ENCODE measurements around the gene ABLIM2. TPM values are rescaled to one million over a fixed set of nuclear protein-coding genes. Genes with fewer than 3 reads are reported as not detected.

Gene ABLIM2
- polyA plus RNA-seq, 2 of the 4 experiments (the other 2 are of a cell fraction), result 0.21 to 0.40 TPM

DNA sequence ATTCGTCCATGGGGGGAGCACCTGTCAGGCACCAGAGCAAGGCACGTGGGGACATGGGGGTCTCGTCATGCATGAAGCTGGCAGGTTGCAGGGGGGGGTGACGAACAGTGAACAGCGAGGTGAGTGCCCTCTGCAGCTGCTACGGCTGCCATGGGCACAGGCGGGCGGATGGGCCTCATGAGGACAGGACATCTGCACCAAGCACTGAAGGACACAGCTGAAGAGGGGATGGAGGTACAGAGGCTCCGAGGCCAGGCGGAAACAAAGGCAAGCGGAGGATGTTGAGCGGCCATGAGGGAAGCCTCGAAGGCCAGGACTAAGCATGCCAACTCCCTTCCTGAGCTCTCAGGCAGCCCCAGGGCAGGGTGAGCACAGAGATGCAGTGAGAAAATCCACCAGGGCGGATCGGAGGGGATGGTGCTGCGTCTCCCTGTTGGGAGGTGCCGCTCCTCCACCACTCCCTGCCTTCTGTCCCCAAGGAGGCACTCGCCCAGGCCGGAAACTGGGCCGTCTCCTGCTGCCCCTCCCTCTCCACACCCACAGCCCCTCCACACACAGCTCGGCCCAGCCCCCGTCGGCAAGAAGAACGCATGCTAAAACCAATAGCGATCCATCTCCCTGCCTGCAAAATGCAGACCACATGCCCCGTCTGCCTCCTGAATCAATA lies 24.6 kb downstream of the ABLIM2 start:
- 75% methylated on average over 19 of the region's 26 CpGs for WGBS (ENCODE audit: missing lambda C conversion rate)
- Histone ChIP-seq H3K27ac (no peak overlapping the region), H3K4me3 (no peak overlapping the region), H3K4me1 (no peaks in the 10 kb centered on the region), H3K9me3 (no peaks in the 10 kb centered on the region), H3K4me2 (no peak overlapping the region)
- TF ChIP-seq JUNB (IDR thresholded peaks at IDR 0.05) (no peak), HOXB5 (CRISPR knock-in tag; IDR thresholded peaks at IDR 0.05) (no peak)
- ChIA-PET CTCF (interaction anchor here (0.8 kb wide), 1 partner anchor 27 kb away, joined by 3 read pairs; no protein-coding TSS in a partner anchor), POLR2A (no interaction called here)
- ATAC-seq, result no peak
- no peak for FAIRE-seq
- no peak for DNase-seq (ENCODE audit: low read depth in 1 of 2, low spot score in 1 of 2)

DNA sequence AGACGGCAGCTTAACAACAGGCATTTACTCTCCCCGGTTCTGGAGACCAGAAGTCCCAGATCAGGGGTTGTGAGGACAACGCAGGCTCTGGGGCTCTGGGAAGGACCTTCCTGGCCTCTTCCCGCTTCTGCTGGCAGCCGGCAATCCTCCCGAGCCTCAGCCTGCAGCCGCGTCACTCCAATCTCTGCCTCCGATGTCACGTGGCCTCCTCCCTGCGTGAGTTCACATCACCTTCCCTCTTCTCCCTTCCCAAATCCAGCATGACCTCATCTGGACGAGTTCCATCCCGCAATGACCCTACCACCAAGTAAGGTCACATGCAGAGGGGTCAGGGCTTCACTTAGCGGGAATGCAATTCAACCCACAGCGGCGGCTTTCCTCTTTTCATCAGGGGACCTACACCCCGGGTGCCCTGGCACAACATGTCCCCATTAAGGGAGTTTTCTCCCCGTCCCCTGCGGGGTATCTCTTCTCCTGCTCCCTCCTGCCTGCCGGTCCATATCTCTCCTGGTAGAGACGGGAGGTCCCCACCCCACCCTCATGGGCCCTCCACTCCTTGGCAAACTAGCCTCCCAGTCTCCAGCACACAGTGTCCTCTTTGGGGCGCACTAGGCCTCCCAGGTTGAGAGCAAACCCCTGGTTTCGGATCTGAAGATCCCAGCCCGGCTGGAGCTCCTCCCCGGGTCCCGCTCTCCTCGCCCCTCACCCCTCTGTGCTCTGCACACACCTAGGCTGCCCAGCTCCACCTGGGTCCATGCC lies 25.5 kb downstream of the ABLIM2 start:
- TF ChIP-seq JUNB (IDR thresholded peaks at IDR 0.05) (no peak), GATA3 (IDR thresholded peaks at IDR 0.05; ENCODE audit: borderline replicate concordance) (no peak), EP300 (IDR thresholded peaks at IDR 0.05) (no peak), NR3C1 (IDR thresholded peaks at IDR 0.05) (no peak), CBX2 (IDR thresholded peaks at IDR 0.05; ENCODE audit: borderline replicate concordance, low read depth) (no peak), NPAS2 (CRISPR knock-in tag; IDR thresholded peaks at IDR 0.05; ENCODE audit: borderline replicate concordance) (no peak)
- TF ChIP-seq, protein P1, sequence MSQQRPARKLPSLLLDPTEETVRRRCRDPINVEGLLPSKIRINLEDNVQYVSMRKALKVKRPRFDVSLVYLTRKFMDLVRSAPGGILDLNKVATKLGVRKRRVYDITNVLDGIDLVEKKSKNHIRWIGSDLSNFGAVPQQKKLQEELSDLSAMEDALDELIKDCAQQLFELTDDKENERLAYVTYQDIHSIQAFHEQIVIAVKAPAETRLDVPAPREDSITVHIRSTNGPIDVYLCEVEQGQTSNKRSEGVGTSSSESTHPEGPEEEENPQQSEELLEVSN (IDR thresholded peaks at IDR 0.05; ENCODE audit: borderline replicate concordance, low read depth), result no peak
- TF ChIP-seq, protein P2, sequence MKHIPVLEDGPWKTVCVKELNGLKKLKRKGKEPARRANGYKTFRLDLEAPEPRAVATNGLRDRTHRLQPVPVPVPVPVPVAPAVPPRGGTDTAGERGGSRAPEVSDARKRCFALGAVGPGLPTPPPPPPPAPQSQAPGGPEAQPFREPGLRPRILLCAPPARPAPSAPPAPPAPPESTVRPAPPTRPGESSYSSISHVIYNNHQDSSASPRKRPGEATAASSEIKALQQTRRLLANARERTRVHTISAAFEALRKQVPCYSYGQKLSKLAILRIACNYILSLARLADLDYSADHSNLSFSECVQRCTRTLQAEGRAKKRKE (CRISPR knock-in tag; IDR thresholded peaks at IDR 0.05; ENCODE audit: low read depth), result no peak
- ATAC-seq (no peak), FAIRE-seq (no peak), DNase-seq (ENCODE audit: low read depth in 1 of 2, low spot score in 1 of 2) (no peak)
- POLR2A ChIA-PET, result no interaction called here
- no peak overlapping the region for H3K4me3 ChIP-seq
- no peaks in the 10 kb centered on the region for H3K4me1 ChIP-seq
- H3K4me2 ChIP-seq, result no peak overlapping the region
- H3K9me3 ChIP-seq, result no peaks in the 10 kb centered on the region
- CTCF ChIA-PET, result no interaction called here
- no peak overlapping the region for H3K27ac ChIP-seq
- WGBS (ENCODE audit: missing lambda C conversion rate), result 73% methylated on average over 26 of the region's 27 CpGs

DNA sequence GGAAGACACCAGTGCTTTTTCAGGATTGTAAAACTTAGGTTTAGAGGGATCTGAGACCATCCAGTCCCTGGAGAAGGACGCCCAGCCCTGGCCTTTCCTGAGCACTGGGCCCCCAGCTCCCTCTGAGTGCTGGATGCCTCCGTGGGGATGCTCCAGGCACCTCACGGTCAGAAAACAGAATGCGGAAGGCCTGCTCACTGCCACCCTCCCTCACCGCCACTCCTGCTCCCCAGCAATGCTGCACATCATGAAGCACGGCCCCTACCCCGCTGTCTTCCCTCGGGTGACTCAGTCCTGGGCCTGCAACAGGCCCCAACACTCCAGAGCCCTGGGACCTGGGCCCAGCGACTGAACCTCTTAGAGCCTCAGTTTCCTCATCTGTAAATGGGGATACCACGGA lies 26.2 kb downstream of the ABLIM2 start:
- Histone ChIP-seq H3K4me3 (no peak overlapping the region), H3K27ac (no peak overlapping the region), H3K9me3 (no peaks in the 10 kb centered on the region), H3K4me1 (no peaks in the 10 kb centered on the region), H3K4me2 (no peak overlapping the region)
- FAIRE-seq, result no peak
- WGBS (ENCODE audit: missing lambda C conversion rate), result 57% methylated on average over 7 of the region's 10 CpGs
- ATAC-seq, result no peak
- no peak for DNase-seq (ENCODE audit: low read depth in 1 of 2, low spot score in 1 of 2)
- POLR2A ChIA-PET, result no interaction called here
- TF ChIP-seq, protein P3, sequence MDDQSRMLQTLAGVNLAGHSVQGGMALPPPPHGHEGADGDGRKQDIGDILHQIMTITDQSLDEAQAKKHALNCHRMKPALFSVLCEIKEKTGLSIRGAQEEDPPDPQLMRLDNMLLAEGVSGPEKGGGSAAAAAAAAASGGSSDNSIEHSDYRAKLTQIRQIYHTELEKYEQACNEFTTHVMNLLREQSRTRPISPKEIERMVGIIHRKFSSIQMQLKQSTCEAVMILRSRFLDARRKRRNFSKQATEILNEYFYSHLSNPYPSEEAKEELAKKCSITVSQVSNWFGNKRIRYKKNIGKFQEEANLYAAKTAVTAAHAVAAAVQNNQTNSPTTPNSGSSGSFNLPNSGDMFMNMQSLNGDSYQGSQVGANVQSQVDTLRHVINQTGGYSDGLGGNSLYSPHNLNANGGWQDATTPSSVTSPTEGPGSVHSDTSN (IDR thresholded peaks at IDR 0.05), result no peak
- TF ChIP-seq FOXS1 (CRISPR knock-in tag; IDR thresholded peaks at IDR 0.05), result no peak
- TF ChIP-seq, protein P2 (CRISPR knock-in tag; IDR thresholded peaks at IDR 0.05; ENCODE audit: low read depth), result no peak
- no peak for TF ChIP-seq ZNF302 (CRISPR knock-in tag; IDR thresholded peaks at IDR 0.05)
- CTCF ChIA-PET, result no interaction called here

DNA sequence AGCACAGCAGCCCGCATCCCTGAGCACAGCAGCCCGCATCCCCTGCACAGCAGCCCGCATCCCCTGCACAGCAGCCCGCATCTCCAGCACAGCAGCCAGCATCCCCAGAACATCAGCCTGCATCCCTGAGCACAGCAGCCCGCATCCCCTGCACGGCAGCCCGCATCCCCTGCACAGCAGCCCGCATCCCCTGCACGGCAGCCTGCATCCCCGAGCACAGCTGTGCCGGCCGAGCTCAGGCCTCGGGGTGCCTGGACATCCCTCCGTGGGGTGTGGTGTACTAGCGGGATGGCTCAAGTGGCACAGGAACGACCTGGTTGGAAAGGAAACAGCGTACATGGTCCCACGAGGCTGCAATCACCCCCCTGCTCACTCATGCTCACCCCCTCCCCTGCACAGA lies 26.8 kb downstream of the ABLIM2 start:
- H3K4me1 ChIP-seq, result no peaks in the 10 kb centered on the region
- no peaks in the 10 kb centered on the region for H3K9me3 ChIP-seq
- ChIA-PET CTCF (interaction anchor here (0.7 kb wide), 1 partner anchor 56 kb away, joined by 3 read pairs; no protein-coding TSS in a partner anchor), POLR2A (no interaction called here)
- no peak overlapping the region for H3K4me2 ChIP-seq
- no peak for ATAC-seq
- no CpG with 5 or more reads among the region's 18 CpGs for WGBS (ENCODE audit: missing lambda C conversion rate)
- H3K4me3 ChIP-seq, result no peak overlapping the region
- DNase-seq (ENCODE audit: low read depth in 1 of 2, low spot score in 1 of 2), result no peak
- no peak overlapping the region for H3K27ac ChIP-seq
- FAIRE-seq, result no peak
- TF ChIP-seq HOXA7 (CRISPR knock-in tag; IDR thresholded peaks at IDR 0.05) (no peak), CEBPB (IDR thresholded peaks at IDR 0.05) (no peak), MAZ (IDR thresholded peaks at IDR 0.05; ENCODE audit: borderline replicate concordance, low read depth, low read length) (no peak), ZSCAN20 (CRISPR knock-in tag; IDR thresholded peaks at IDR 0.05) (no peak), HOXB5 (CRISPR knock-in tag; IDR thresholded peaks at IDR 0.05) (no peak), EP300 (IDR thresholded peaks at IDR 0.05) (no peak), NFE2L2 (conservative IDR thresholded peaks at IDR 0.05; ENCODE audit: low read length) (no peak), BHLHE40 (IDR thresholded peaks at IDR 0.05; ENCODE audit: low read depth, low read length) (no peak), ESRRA (IDR thresholded peaks at IDR 0.05; ENCODE audit: borderline replicate concordance, low read length) (no peak), CHD4 (IDR thresholded peaks at IDR 0.05; ENCODE audit: borderline replicate concordance) (no peak), RAD21 (conservative IDR thresholded peaks at IDR 0.05 in 1 of 2, IDR thresholded peaks at IDR 0.05 in 1 of 2) (no peak), CBX8 (IDR thresholded peaks at IDR 0.05) (no peak)
- TF ChIP-seq, protein P4, sequence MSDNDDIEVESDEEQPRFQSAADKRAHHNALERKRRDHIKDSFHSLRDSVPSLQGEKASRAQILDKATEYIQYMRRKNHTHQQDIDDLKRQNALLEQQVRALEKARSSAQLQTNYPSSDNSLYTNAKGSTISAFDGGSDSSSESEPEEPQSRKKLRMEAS (IDR thresholded peaks at IDR 0.05), result no peak
- TF ChIP-seq, protein P1 (IDR thresholded peaks at IDR 0.05; ENCODE audit: borderline replicate concordance, low read depth), result no peak
- TF ChIP-seq, protein P5, sequence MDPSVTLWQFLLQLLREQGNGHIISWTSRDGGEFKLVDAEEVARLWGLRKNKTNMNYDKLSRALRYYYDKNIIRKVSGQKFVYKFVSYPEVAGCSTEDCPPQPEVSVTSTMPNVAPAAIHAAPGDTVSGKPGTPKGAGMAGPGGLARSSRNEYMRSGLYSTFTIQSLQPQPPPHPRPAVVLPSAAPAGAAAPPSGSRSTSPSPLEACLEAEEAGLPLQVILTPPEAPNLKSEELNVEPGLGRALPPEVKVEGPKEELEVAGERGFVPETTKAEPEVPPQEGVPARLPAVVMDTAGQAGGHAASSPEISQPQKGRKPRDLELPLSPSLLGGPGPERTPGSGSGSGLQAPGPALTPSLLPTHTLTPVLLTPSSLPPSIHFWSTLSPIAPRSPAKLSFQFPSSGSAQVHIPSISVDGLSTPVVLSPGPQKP (IDR thresholded peaks at IDR 0.05; ENCODE audit: low read depth, low read length), result no peak
